ENCODE measurements around the gene WDR70.
"Not testable (repeated sequence)": the region's sequence is repeated elsewhere in the genome, so short reads cannot be mapped to it uniquely, and the experiment has no call there.

The WDR70 gene

GRCh38 chr5:37771203-37771611 lies 392.1 kb downstream of the WDR70 start:
- no peak for DNase-seq

GRCh38 chr5:37771731-37772130 lies 392.6 kb downstream of the WDR70 start:
- no peak for DNase-seq

- DNase-seq = no peak
These were observed 393.1 kb downstream of the WDR70 start for GRCh38 chr5:37772255-37772654.

GRCh38 chr5:37773809-37774208 lies 394.7 kb downstream of the WDR70 start:
- no peak for DNase-seq

DNA sequence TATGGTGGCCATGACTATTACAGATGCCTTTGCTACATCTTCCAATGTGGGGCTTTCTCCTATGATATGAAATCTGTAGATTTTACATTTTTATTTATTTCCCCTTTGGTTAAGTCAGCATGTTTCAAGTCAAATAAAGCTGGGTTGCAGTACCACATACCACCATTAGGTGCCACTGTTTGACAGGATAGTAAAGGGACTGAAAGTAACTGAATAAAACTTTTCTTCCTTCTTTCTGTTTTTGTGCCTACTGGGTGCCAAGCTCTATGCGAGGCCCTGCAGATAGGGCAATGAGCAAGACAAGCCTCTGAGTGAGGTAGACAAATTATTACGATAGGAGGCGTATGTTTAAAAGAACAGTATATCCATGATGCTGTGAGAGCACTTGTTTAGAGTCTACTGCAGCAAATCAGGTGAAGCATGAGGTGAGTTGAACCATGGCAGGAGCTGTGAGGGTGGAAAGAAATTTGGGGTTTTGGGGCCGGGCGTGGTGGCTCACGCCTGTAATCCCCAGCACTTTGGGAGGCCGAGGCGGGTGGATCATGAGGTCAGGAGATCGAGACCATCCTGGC lies 395.9 kb downstream of the WDR70 start:
- no peak for DNase-seq

DNA sequence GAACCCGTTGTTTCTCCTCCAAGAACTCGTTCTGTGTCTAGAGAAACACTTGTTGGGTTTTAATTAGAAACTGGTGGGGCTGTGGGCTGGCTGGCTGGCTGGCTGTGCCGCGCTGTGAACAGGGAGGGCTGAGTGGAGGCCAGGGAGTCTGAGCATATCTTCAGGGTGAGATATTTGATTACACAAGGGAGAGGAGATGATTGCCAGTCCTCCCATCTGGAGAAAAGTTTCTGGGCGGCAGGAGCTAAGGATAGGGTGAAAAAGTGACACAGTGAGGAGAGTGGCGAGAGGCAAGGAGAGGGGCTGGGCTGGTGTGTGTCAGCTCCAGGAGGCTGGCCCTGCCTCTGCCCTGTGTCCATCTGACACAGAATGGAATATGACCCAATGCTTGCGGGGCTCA lies 397.7 kb downstream of the WDR70 start:
- DNase-seq = no peak

GRCh38 chr5:37777432-37778130 lies 398.5 kb downstream of the WDR70 start:
- no peak for DNase-seq

- not testable (repeated sequence) for DNase-seq
These were observed 402.3 kb downstream of the WDR70 start for GRCh38 chr5:37781409-37781808.

GRCh38 chr5:37786416-37786815 lies 407.3 kb downstream of the WDR70 start:
- DNase-seq = no peak

DNA sequence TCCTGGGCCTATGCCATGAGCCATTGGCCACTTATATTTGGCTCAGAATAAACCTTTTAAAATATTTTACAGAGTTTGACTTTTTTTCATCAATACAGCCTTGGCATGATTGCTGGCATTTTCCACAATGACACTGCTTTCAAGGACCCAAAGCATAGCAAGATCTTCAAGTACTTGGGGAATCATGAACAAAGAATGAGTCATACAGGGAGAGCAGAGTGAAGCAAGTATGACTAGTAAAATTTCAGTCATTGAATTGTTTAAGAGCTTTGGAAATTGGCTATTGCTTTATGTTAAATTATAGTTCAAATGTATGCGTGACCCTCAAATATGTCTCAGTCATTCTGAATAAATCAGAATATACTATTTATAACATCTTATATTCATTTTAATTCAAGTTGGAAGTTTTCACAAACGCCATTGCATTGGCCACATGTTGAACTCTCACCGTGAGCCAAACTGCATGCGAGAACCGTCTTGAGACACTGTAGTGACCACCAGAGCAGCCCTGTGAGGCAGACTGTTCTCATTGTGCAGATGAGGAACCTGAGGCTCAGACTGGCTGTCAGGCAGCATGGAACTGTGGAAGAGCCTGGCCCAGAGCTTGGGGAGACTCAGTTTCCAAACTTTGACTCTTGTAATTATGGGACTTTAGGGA lies 407.9 kb downstream of the WDR70 start:
- no peak for DNase-seq

DNA sequence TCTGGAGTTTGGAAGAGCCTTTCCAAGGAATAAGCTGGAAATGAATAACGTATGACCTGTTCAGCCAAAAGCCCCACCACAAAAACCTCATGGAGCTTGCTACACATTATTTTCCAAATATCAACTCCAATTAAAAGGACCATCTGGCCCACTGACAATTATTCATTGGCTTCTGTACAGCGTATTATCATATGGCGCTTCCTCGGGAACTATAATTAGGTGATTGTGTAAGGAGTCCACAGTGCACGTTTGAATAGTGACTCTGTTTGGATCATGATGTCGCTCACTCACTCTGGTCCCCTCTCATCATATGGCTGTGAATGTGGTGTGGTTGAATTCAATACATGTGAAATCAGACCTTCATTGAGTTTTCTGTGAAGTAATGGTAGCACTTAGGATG lies 408.6 kb downstream of the WDR70 start:
- no peak for DNase-seq

- no peak for DNase-seq
These were observed 410.9 kb downstream of the WDR70 start for GRCh38 chr5:37789991-37790390.

DNA sequence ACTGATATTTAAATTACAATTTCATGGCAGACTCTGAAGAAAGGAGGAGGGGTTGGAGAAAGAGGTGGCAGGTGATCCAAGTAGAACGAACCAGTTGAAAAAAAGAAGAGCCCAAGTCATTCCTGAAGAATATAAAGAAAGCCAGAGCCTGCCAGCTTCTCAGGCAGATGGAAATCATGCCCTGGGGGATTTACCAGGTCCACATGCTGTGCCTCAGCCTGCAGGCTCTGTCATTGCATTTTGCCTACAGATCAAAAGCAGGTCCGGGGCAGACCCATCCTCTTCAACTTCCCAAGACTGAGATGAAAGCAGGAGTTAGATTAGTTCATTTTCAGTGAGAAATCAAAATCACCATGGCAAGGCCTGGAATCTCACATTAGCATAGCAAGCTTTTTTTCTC lies 412.2 kb downstream of the WDR70 start:
- no peak for DNase-seq

DNA sequence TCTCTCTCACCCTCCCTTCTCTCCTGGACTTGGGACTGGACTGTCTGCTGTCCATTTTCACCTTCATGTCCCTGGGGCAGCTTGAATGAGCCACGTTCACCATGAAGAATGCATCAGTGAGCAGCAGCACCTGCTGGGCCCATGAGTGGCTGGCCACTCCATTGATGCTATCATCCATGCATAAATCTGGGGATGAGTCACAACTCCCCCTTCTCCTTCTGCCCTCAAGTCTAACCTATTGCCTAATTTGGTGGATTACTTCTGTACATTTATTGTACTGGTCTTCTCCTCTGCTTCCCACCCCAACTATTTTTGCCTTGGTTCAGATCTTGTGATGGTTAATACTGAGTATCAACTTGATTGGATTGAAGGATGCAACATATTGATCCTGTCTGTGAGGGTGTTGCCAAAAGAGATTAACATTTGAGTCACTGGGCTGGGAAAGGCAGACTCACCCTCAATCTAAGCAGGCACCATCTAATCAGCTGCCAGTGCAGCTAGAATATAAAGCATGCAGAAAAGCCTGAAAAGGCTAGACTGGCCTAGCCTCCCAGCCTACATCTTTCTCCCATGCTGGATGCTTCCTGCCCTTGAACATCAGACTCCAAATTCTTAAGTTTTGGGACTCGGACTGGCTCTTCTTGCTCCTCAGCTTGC lies 414.0 kb downstream of the WDR70 start:
- DNase-seq = no peak

DNA sequence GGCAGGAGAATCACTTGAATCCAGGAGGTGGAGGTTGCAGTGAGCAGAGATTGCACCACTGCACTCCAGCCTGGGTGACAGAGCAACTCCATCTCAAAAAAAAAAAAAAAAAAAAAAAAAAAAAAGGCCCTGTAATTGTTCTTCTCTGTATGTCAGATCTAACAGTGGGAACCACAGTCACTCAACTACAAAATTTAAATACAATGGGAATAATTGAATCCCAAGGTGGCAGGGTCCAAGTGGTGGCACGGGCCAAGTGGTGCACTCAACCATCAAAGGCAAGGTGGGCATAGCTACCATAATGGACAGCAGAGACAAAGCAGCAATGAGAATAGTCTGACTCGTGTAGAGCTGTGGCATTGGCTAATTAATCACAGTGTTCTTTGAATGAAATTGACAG lies 416.2 kb downstream of the WDR70 start:
- DNase-seq = not testable (repeated sequence)

GRCh38 chr5:37796435-37796834 lies 417.3 kb downstream of the WDR70 start:
- DNase-seq = not testable (repeated sequence)

- no peak for DNase-seq
These were observed 420.8 kb downstream of the WDR70 start for GRCh38 chr5:37799865-37800421.

- DNase-seq = no peak
These were observed 422.4 kb downstream of the WDR70 start for GRCh38 chr5:37801521-37801920.

Data from COR-L47 (cell line).